Measurements from ENCODE around the gene KASH5.

Gene KASH5

GRCh38 chr19:49431330-49431749, 43.3 kb downstream of the KASH5 start:
- no peak overlapping the region for H3K4me3 ChIP-seq (ENCODE audit: low read length)
- no peak for DNase-seq (ENCODE audit: low read depth)
- TF ChIP-seq, protein P1, sequence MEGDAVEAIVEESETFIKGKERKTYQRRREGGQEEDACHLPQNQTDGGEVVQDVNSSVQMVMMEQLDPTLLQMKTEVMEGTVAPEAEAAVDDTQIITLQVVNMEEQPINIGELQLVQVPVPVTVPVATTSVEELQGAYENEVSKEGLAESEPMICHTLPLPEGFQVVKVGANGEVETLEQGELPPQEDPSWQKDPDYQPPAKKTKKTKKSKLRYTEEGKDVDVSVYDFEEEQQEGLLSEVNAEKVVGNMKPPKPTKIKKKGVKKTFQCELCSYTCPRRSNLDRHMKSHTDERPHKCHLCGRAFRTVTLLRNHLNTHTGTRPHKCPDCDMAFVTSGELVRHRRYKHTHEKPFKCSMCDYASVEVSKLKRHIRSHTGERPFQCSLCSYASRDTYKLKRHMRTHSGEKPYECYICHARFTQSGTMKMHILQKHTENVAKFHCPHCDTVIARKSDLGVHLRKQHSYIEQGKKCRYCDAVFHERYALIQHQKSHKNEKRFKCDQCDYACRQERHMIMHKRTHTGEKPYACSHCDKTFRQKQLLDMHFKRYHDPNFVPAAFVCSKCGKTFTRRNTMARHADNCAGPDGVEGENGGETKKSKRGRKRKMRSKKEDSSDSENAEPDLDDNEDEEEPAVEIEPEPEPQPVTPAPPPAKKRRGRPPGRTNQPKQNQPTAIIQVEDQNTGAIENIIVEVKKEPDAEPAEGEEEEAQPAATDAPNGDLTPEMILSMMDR (conservative IDR thresholded peaks at IDR 0.05; ENCODE audit: low read depth, low read length), result no peak

DNA sequence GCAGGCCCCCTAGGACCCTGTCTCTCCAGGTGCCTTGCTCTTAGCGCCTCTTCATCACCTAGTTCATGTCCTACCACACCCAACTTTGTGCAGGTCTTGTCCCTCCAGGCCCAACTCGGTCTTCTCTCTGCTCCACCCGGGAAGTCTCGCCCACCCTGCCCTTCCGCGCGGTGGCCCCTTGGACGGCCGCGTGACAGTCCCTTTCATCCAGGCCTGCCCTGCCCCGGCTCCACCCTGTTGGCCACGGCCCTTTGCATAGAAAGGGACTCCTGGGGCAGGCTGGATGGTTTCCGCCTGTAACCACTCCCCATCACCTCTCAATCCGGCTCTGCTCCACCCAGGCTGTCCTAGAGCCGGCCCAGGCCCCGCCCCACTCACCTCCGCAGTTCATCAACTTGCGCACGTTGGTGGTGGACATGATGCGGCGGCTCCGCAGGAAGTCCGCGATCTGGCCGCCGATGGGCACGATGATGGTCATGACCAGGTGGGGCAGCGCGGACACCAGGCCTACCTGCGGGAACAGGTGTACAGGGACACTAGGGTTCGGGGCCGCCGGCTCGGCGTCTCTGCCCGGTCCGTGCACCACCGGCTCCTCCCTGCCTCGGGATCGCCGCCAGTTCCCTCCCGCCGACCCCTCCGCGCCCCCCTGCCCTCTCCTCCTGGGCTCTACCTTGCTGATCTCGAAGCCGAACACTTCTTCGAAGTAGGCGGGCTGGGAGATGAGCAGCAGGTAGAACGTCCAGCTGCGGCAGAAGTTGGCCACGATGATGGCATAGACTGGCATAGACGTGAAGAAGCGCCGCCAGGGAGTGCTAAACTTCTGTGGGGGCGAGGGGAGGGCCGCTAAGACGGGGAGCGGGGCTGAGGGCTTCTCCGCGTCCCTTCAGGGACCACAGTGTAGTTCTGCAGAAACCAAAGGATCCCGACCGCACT, 44.4 kb downstream of the KASH5 start:
- TF ChIP-seq, protein P1 (conservative IDR thresholded peaks at IDR 0.05; ENCODE audit: low read depth, low read length), result no peak
- H3K4me3 ChIP-seq (ENCODE audit: low read length), result no peak overlapping the region
- DNase-seq (ENCODE audit: low read depth), result no peak

GRCh38 chr19:49433240-49433901, 45.3 kb downstream of the KASH5 start:
- TF ChIP-seq, protein P1 (conservative IDR thresholded peaks at IDR 0.05; ENCODE audit: low read depth, low read length), result no peak
- no peak for DNase-seq (ENCODE audit: low read depth)
- H3K4me3 ChIP-seq (ENCODE audit: low read length), result no peak overlapping the region

GRCh38 chr19:49434907-49435583, 47.0 kb downstream of the KASH5 start:
- TF ChIP-seq, protein P1 (conservative IDR thresholded peaks at IDR 0.05; ENCODE audit: low read depth, low read length), result no peak
- no peak overlapping the region for H3K4me3 ChIP-seq (ENCODE audit: low read length)
- DNase-seq (ENCODE audit: low read depth), result no peak

DNA sequence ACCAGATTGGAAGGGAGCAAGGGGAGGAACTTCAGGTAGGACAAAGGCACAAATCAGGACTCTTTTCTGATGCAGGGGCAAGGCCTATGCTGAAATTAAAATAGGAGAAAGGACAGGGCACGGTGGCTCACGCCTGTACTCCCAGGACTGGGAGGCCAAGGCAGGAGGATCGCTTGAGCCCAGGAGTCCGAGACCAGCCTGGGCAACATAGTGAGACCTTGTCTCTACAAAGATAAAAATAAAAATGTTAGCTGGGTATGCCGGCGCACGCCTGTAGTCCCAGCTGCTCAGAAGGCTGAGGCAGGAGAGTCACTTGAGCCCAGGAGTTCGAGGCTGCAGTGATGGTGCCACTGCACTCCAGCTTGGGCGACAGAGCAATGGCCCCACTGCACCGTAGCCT, 47.6 kb downstream of the KASH5 start:
- no peak overlapping the region for H3K4me3 ChIP-seq (ENCODE audit: low read length)
- TF ChIP-seq, protein P1 (conservative IDR thresholded peaks at IDR 0.05; ENCODE audit: low read depth, low read length), result no peak

DNA sequence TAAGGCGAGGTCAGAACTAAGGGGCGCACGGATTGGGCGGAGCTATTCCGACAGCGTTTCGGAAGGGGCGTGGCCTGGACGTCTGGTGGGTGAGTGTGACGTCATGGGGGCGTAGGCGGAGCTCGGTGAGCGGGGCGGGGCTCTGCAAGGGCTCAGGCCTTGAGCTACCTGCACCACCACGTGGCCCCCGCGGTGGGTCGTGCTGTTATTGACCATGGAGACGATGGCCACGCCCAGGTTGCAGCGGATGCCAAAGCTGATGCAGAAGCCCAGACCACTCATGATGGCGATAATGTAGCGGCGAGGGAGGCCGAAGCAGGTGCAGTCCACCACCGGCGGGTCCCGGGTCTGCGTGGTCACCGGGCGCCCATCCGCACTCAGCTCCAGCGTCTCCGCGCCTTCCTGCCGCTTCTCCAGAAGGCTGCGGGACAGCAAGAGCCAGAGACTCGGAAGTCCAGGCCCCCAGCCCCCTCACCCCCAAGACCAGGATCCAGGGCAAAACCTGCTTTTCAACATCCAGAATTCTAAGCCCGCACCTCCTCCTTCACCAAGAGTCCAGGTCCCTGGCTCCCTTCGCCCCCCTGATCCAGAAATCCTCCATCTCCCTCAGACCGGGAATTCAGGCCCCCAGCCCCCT, 48.5 kb downstream of the KASH5 start:
- no peak overlapping the region for H3K4me3 ChIP-seq (ENCODE audit: low read length)
- no peak for DNase-seq (ENCODE audit: low read depth)
- TF ChIP-seq, protein P1 (conservative IDR thresholded peaks at IDR 0.05; ENCODE audit: low read depth, low read length), result no peak

More for the DNA sequence above, 47.6 kb downstream of the KASH5 start:
- no peak for DNase-seq (ENCODE audit: low read depth)

Measured in retinal pigment epithelial cell (primary cell).